SU-DHL-6 (cell line): ENCODE data around the gene ATRIP.

ENCODE experiments used
- CTCF ChIP-seq: fragments of 200-600 bp; sonication (generic); IDR thresholded peaks from one replicate; pipeline ENCODE4 v1.5.1; 2017; ENCODE audit warnings: antibody characterized with exemption, mild to moderate bottlenecking, low read length, moderate library complexity; ENCODE audit not compliant: insufficient read depth, poor library complexity, severe bottlenecking
- EZH2phosphoT487 ChIP-seq: fragments of 200-600 bp; sonication (generic), shearing (Covaris generic); conservative IDR thresholded peaks from 2 replicates; pipeline ENCODE4 v1.6.1; 2018; ENCODE audit warnings: mild to moderate bottlenecking, antibody characterized with exemption, low read length, moderate library complexity, mixed read lengths

GRCh38 chr3:48446425-48447193 lies at the start of gene ATRIP:
- TF ChIP-seq CTCF (no peak), EZH2phosphoT487 (no peak)
